HEK293 (cell line): ENCODE measurements around the gene DUSP16.

Source experiments
- CTCF ChIP-seq: fragments of 450-650 bp; formaldehyde crosslinking; IDR thresholded peaks from 2 replicates; pipeline ENCODE4 v1.5.1; 2016; ENCODE audit warnings: missing biosample characterization, missing genetic modification characterization
- YY1 ChIP-seq: fragments of 450-650 bp; formaldehyde crosslinking; IDR thresholded peaks from 2 replicates; pipeline ENCODE4 v1.5.1; 2018; ENCODE audit warnings: missing biosample characterization, missing genetic modification characterization
- ZBTB20 ChIP-seq: fragments of 450-650 bp; formaldehyde crosslinking; IDR thresholded peaks from 2 replicates; pipeline ENCODE4 v1.5.1; 2016; ENCODE audit warnings: missing biosample characterization, missing genetic modification characterization
- ZBTB21 ChIP-seq: fragments of 450-650 bp; formaldehyde crosslinking; IDR thresholded peaks from 2 replicates; pipeline ENCODE4 v1.5.1; 2017; ENCODE audit warnings: missing biosample characterization, missing genetic modification characterization
- ZFP3 ChIP-seq: fragments of 450-650 bp; formaldehyde crosslinking; IDR thresholded peaks from 2 replicates; pipeline ENCODE4 v1.5.1; 2016; ENCODE audit warnings: low read depth, missing biosample characterization, missing genetic modification characterization
- ZNF155 ChIP-seq: fragments of 450-650 bp; formaldehyde crosslinking; IDR thresholded peaks from 2 replicates; pipeline ENCODE4 v1.5.1; 2016; ENCODE audit warnings: missing biosample characterization, missing genetic modification characterization
- ZNF169 ChIP-seq: fragments of 450-650 bp; formaldehyde crosslinking; IDR thresholded peaks from 2 replicates; pipeline ENCODE4 v1.5.1; 2016; ENCODE audit warnings: missing biosample characterization, missing genetic modification characterization
- ZNF391 ChIP-seq: fragments of 450-650 bp; formaldehyde crosslinking; IDR thresholded peaks from 2 replicates; pipeline ENCODE4 v1.5.1; 2016; ENCODE audit warnings: low read depth, missing biosample characterization, missing genetic modification characterization, borderline replicate concordance
- ZSCAN18 ChIP-seq: fragments of 450-650 bp; formaldehyde crosslinking; IDR thresholded peaks from 2 replicates; pipeline ENCODE4 v1.5.1; 2016; ENCODE audit warnings: missing biosample characterization, missing genetic modification characterization
- TF ChIP-seq, protein P1 (sequence below): fragments of 450-650 bp; formaldehyde crosslinking; IDR thresholded peaks from 2 replicates; pipeline ENCODE4 v1.5.1; 2016; ENCODE audit warnings: missing biosample characterization, missing genetic modification characterization

- TF ChIP-seq, protein P1, sequence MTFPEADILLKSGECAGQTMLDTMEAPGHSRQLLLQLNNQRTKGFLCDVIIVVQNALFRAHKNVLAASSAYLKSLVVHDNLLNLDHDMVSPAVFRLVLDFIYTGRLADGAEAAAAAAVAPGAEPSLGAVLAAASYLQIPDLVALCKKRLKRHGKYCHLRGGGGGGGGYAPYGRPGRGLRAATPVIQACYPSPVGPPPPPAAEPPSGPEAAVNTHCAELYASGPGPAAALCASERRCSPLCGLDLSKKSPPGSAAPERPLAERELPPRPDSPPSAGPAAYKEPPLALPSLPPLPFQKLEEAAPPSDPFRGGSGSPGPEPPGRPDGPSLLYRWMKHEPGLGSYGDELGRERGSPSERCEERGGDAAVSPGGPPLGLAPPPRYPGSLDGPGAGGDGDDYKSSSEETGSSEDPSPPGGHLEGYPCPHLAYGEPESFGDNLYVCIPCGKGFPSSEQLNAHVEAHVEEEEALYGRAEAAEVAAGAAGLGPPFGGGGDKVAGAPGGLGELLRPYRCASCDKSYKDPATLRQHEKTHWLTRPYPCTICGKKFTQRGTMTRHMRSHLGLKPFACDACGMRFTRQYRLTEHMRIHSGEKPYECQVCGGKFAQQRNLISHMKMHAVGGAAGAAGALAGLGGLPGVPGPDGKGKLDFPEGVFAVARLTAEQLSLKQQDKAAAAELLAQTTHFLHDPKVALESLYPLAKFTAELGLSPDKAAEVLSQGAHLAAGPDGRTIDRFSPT (tag by site-specific recombination): no peak
- TF ChIP-seq CTCF (tag by site-specific recombination) (no peak), YY1 (no peak), ZBTB20 (no peak), ZNF391 (tag by site-specific recombination) (no peak), ZNF169 (no peak), ZSCAN18 (tag by site-specific recombination) (no peak), ZNF155 (tag by site-specific recombination) (no peak), ZFP3 (tag by site-specific recombination) (no peak), ZBTB21 (no peak)
Measured at GRCh38 chr12:12476857-12477531, 85.7 kb downstream of the DUSP16 start.
